ENCODE results near the gene TMEM51.

Gene TMEM51

DNA sequence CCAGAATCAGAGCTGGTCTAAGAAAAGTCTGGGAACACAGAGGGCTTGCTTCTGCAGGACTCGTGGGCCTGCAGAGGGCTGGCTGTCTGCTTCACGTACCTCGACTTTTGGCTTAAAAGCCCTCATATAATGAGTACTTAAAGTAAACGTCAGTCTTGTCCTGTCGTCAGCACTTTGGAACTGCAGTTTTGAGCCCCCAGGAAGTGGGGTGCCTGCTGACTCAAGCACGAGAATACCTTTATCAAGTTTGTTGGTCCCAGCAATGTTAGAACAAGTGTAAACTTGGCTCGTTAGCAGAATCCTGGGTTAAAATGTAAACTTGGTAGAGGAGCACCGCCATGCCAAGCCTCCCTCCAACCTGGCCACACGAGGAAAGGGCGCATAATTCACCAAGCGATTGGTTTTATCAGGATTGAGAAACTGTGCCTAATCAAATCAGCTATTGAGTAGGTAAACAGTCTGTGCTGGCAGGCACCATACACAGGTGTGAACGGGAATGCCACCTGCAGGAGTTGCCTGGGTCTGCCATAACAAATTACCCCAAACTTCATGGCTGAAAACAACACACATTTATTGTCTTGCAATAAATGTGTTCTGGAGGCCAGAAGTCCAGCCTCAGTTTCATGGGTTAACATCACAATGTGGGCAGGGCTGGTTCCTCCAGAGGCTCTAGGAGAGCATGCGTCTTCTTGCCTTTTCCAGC lies 48.5 kb downstream of the TMEM51 start:
- H3F3A ChIP-seq (ENCODE audit: insufficient read depth) = no peaks in the 10 kb centered on the region
- H3K27me3 ChIP-seq (ENCODE audit: low read length) = no peaks in the 10 kb centered on the region

DNA sequence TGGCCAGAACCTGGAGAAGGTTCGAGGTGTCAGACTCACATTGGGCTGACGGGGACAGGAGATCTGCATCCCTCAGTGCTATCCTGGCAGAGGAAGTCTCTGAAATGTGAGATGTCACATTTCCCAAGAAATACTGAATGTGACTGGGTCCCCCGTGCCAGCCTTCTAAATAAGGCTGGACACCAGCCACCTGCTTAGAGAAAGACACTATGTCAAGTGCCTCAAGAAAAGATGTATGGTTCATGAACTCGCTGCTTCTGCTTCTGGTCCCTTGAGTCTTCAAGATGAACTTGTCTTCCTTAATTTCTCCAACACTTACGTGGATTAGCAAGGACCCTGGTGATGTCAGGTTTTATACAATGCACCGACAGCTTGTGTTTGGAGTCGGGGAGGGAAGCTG lies 51.4 kb downstream of the TMEM51 start:
- Histone ChIP-seq H3K79me2 (ENCODE audit: insufficient read depth, low read length) (no peaks in the 10 kb centered on the region), H3K9ac (ENCODE audit: low read length) (no peak overlapping the region), H4K20me1 (ENCODE audit: low read depth, low read length) (no peaks in the 10 kb centered on the region), H3K9me2 (replicated peaks; ENCODE audit: insufficient read depth, low read length) (no peaks in the 10 kb centered on the region), H2AFZ (ENCODE audit: low read depth, low read length, severe bottlenecking) (no peak overlapping the region), H3K27ac (ENCODE audit: low read depth, low read length) (no peak overlapping the region), H3K36me3 (ENCODE audit: low read length) (no peaks in the 10 kb centered on the region), H3K9me3 (ENCODE audit: insufficient read depth, low read length) (no peaks in the 10 kb centered on the region), H3K4me2 (ENCODE audit: low read depth, low read length, poor library complexity, severe bottlenecking) (no peak overlapping the region), H3K27me3 (ENCODE audit: low read length) (no peaks in the 10 kb centered on the region), H3K4me3 (ENCODE audit: insufficient read depth, low read length, poor library complexity, severe bottlenecking) (no peak overlapping the region), H3F3A (ENCODE audit: insufficient read depth) (no peaks in the 10 kb centered on the region)
- no peak for TF ChIP-seq EZH2phosphoT487 (conservative IDR thresholded peaks at IDR 0.05; ENCODE audit: low read length)
- TF ChIP-seq, protein P1, sequence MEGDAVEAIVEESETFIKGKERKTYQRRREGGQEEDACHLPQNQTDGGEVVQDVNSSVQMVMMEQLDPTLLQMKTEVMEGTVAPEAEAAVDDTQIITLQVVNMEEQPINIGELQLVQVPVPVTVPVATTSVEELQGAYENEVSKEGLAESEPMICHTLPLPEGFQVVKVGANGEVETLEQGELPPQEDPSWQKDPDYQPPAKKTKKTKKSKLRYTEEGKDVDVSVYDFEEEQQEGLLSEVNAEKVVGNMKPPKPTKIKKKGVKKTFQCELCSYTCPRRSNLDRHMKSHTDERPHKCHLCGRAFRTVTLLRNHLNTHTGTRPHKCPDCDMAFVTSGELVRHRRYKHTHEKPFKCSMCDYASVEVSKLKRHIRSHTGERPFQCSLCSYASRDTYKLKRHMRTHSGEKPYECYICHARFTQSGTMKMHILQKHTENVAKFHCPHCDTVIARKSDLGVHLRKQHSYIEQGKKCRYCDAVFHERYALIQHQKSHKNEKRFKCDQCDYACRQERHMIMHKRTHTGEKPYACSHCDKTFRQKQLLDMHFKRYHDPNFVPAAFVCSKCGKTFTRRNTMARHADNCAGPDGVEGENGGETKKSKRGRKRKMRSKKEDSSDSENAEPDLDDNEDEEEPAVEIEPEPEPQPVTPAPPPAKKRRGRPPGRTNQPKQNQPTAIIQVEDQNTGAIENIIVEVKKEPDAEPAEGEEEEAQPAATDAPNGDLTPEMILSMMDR (IDR thresholded peaks at IDR 0.05; ENCODE audit: insufficient read depth, low read length, poor library complexity, severe bottlenecking) = no peak

More for the DNA sequence above, 48.5 kb downstream of the TMEM51 start:
- Histone ChIP-seq H3K9me3 (ENCODE audit: insufficient read depth, low read length) (no peaks in the 10 kb centered on the region), H3K79me2 (ENCODE audit: insufficient read depth, low read length) (no peaks in the 10 kb centered on the region), H3K9ac (ENCODE audit: low read length) (no peak overlapping the region), H3K27ac (ENCODE audit: low read depth, low read length) (no peak overlapping the region), H3K36me3 (ENCODE audit: low read length) (no peaks in the 10 kb centered on the region), H4K20me1 (ENCODE audit: low read depth, low read length) (no peaks in the 10 kb centered on the region), H3K4me3 (ENCODE audit: insufficient read depth, low read length, poor library complexity, severe bottlenecking) (no peak overlapping the region), H3K9me2 (replicated peaks; ENCODE audit: insufficient read depth, low read length) (no peaks in the 10 kb centered on the region), H2AFZ (ENCODE audit: low read depth, low read length, severe bottlenecking) (no peak overlapping the region), H3K4me2 (ENCODE audit: low read depth, low read length, poor library complexity, severe bottlenecking) (no peak overlapping the region)
- TF ChIP-seq EZH2phosphoT487 (conservative IDR thresholded peaks at IDR 0.05; ENCODE audit: low read length) = no peak
- TF ChIP-seq, protein P1 (IDR thresholded peaks at IDR 0.05; ENCODE audit: insufficient read depth, low read length, poor library complexity, severe bottlenecking) = no peak

DNA sequence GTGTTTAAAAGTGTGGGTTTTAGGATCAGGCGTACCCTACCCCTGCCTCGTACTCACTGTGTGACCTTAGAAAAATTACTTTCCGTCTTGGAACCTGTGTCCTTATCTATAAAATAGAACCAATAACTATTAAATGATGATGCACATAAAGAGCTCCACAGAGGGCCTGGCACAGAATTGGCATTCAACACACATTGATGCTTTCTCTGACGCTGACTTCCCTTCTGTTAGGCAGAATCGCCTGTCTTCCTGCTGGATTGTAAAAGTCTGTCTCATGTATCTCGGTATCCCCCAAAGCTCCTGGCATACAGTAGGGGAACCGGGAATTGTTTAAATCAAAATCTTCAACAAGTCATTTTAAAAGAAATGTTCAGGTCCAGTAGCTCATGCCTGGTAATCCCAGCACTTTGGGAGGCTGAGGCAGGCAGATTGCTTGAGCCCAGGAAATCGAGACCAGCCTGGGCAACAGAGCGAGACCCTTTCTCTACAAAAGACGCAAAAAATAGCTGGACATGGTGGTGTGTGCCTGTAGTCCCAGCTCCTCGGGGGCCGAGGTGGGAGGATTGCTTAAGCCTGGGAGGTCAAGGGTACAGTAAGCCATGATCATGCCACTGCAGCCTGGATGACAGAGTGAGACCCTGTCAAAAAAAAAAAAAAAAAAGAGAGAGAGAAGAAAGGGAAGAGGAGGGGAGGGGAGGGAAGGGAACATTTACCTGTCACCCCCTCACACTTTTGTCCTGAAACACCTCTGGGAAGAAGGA lies 52.2 kb downstream of the TMEM51 start:
- no peak overlapping the region for H3K27ac ChIP-seq (ENCODE audit: low read depth, low read length)

More for the DNA sequence above, 52.2 kb downstream of the TMEM51 start:
- Histone ChIP-seq H3K36me3 (ENCODE audit: low read length) (no peaks in the 10 kb centered on the region), H3K27me3 (ENCODE audit: low read length) (no peaks in the 10 kb centered on the region), H3K9me3 (ENCODE audit: insufficient read depth, low read length) (no peaks in the 10 kb centered on the region), H2AFZ (ENCODE audit: low read depth, low read length, severe bottlenecking) (no peak overlapping the region), H3K4me2 (ENCODE audit: low read depth, low read length, poor library complexity, severe bottlenecking) (no peak overlapping the region), H3K9ac (ENCODE audit: low read length) (no peak overlapping the region), H4K20me1 (ENCODE audit: low read depth, low read length) (no peaks in the 10 kb centered on the region), H3K79me2 (ENCODE audit: insufficient read depth, low read length) (no peaks in the 10 kb centered on the region), H3K9me2 (replicated peaks; ENCODE audit: insufficient read depth, low read length) (no peaks in the 10 kb centered on the region), H3F3A (ENCODE audit: insufficient read depth) (no peaks in the 10 kb centered on the region), H3K4me3 (ENCODE audit: insufficient read depth, low read length, poor library complexity, severe bottlenecking) (no peak overlapping the region)
- TF ChIP-seq EZH2phosphoT487 (conservative IDR thresholded peaks at IDR 0.05; ENCODE audit: low read length) = no peak
- TF ChIP-seq, protein P1 (IDR thresholded peaks at IDR 0.05; ENCODE audit: insufficient read depth, low read length, poor library complexity, severe bottlenecking) = no peak
